IMR-90 (cell line): ENCODE data around the gene MS4A18. TPM values are rescaled to one million over a fixed set of nuclear protein-coding genes. Genes with fewer than 3 reads are reported as not detected.

Source experiments
- ATAC-seq: fragments of 200-7000 bp; cut with Tn5 transposase; 2 replicates; pipeline ENCODE4 v1.9.1; 2020; ENCODE audit warnings: low read depth, mild to moderate bottlenecking, moderate library complexity
- BruUV-seq: library from RNA; stranded (reverse); fragments of 400-500 nt; replicated peaks from 2 replicates; lab custom pipeline; 2021; lab: Mats Ljungman, UMichigan
- CTCF ChIA-PET: fragments of 300-600 bp; formaldehyde crosslinking; extraction: SDS; loops from one replicate; lab custom pipeline; 2021; ENCODE audit warnings: antibody characterized with exemption; lab: Yijun Ruan, JAX
- POLR2A ChIA-PET: fragments of 300-600 bp; sonication (Branson Sonifier 250); formaldehyde crosslinking; loops from one replicate; lab custom pipeline; 2022; ENCODE audit warnings: antibody characterized with exemption; ENCODE audit not compliant: unreplicated experiment; lab: Charles Lee
- DNase-seq: peaks from one replicate; pipeline ENCODE4 v3.0.0; 2013
- H2AFZ ChIP-seq: replicated peaks from 2 replicates; pipeline ENCODE3; 2013; ENCODE audit warnings: low read length, mild to moderate bottlenecking; ENCODE audit not compliant: poor library complexity
- H2AK5ac ChIP-seq: 2 replicates; pipeline ENCODE4 v1.6.1; 2013; ENCODE audit warnings: low read depth, low read length, inconsistent platforms
- H2AK9ac ChIP-seq: replicated peaks from 2 replicates; pipeline ENCODE3; 2013; ENCODE audit warnings: mild to moderate bottlenecking, low read depth, low read length, moderate library complexity; ENCODE audit not compliant: poor library complexity
- H2BK120ac ChIP-seq: 2 replicates; pipeline ENCODE4 v1.6.1; 2013; ENCODE audit warnings: low read depth, low read length, inconsistent platforms
- H2BK15ac ChIP-seq: 3 replicates; pipeline ENCODE4 v1.6.1; 2013; ENCODE audit warnings: low read depth, low read length, inconsistent platforms
- H2BK20ac ChIP-seq: 2 replicates; pipeline ENCODE4 v1.6.1; 2013; ENCODE audit warnings: low read depth, mild to moderate bottlenecking, inconsistent platforms, low read length, moderate library complexity
- H2BK5ac ChIP-seq: 2 replicates; pipeline ENCODE4 v1.6.1; 2013; ENCODE audit warnings: mild to moderate bottlenecking, low read depth, low read length, inconsistent platforms; ENCODE audit not compliant: poor library complexity, severe bottlenecking
- H3K14ac ChIP-seq: replicated peaks from 2 replicates; pipeline ENCODE4 v1.6.1; 2013; ENCODE audit warnings: low read depth, low read length, inconsistent platforms
- H3K18ac ChIP-seq: 2 replicates; pipeline ENCODE4 v1.6.1; 2013; ENCODE audit warnings: low read depth, low read length, control low read depth
- H3K23ac ChIP-seq: 2 replicates; pipeline ENCODE4 v1.6.1; 2013; ENCODE audit warnings: low read depth, low read length, inconsistent platforms
- H3K27ac ChIP-seq: 2 replicates; pipeline ENCODE4 v1.5.1; 2013; ENCODE audit warnings: mild to moderate bottlenecking, control low read depth, low read length; ENCODE audit not compliant: insufficient read depth
- H3K27me3 ChIP-seq: 2 replicates; pipeline ENCODE4 v1.6.1; 2013; ENCODE audit warnings: low read length; ENCODE audit not compliant: control insufficient read depth, insufficient read depth
- H3K36me3 ChIP-seq: 2 replicates; pipeline ENCODE4 v1.6.1; 2013; ENCODE audit warnings: low read length, mixed read lengths; ENCODE audit not compliant: control insufficient read depth, insufficient read depth
- H3K4ac ChIP-seq: 2 replicates; pipeline ENCODE4 v1.6.1; 2013; ENCODE audit warnings: low read depth, low read length, inconsistent platforms
- H3K4me1 ChIP-seq: 2 replicates; pipeline ENCODE4 v1.6.1; 2013; ENCODE audit warnings: low read length, mixed read lengths; ENCODE audit not compliant: control insufficient read depth, insufficient read depth
- H3K4me2 ChIP-seq: 2 replicates; pipeline ENCODE4 v1.6.1; 2013; ENCODE audit warnings: low read depth, mild to moderate bottlenecking, control low read depth, low read length, moderate library complexity
- H3K4me3 ChIP-seq: 2 replicates; pipeline ENCODE4 v1.5.1; 2013; ENCODE audit warnings: low read depth, mild to moderate bottlenecking, control low read depth, low read length, moderate library complexity; ENCODE audit not compliant: insufficient read depth
- H3K56ac ChIP-seq: 2 replicates; pipeline ENCODE4 v1.6.1; 2013; ENCODE audit warnings: low read length, inconsistent platforms; ENCODE audit not compliant: insufficient read depth; ENCODE audit errors: extremely low read depth
- H3K79me1 ChIP-seq, 2 experiments: 2 replicates each; pipeline ENCODE4 v1.6.1; 2013; ENCODE audit warnings: low read length in 2 of 2, inconsistent platforms in 1 of 2, low read depth in 1 of 2
- H3K9ac ChIP-seq: 2 replicates; pipeline ENCODE4 v1.6.1; 2013; ENCODE audit warnings: low read depth, low read length, control low read depth
- H3K9me1 ChIP-seq: 2 replicates; pipeline ENCODE4 v1.6.1; 2013; ENCODE audit warnings: low read length, inconsistent platforms; ENCODE audit not compliant: insufficient read depth
- H3K9me3 ChIP-seq: 2 replicates; pipeline ENCODE4 v1.6.1; 2013; ENCODE audit warnings: low read length; ENCODE audit not compliant: control insufficient read depth, insufficient read depth
- H4K20me1 ChIP-seq: 2 replicates; pipeline ENCODE4 v1.6.1; 2013; ENCODE audit warnings: low read length, inconsistent platforms; ENCODE audit not compliant: insufficient read depth
- H4K5ac ChIP-seq: 2 replicates; pipeline ENCODE4 v1.6.1; 2013; ENCODE audit warnings: mild to moderate bottlenecking, low read depth, low read length, control low read depth
- H4K8ac ChIP-seq, 2 experiments: 2 replicates each; pipeline ENCODE4 v1.6.1; 2013; ENCODE audit warnings: low read depth in 2 of 2, low read length in 2 of 2, control low read depth in 1 of 2, inconsistent platforms in 1 of 2
- H4K91ac ChIP-seq: 2 replicates; pipeline ENCODE4 v1.6.1; 2013; ENCODE audit warnings: low read depth, low read length, inconsistent platforms; ENCODE audit not compliant: insufficient read depth
- BHLHE40 ChIP-seq: fragments of 150-350 bp; IDR thresholded peaks from 2 replicates; pipeline ENCODE4 v1.6.1; 2016; ENCODE audit warnings: mild to moderate bottlenecking, low read depth, low read length
- CEBPB ChIP-seq: IDR thresholded peaks from 2 replicates; pipeline ENCODE4 v1.6.1; 2012; ENCODE audit warnings: low read depth, low read length, improper control_type of control experiment
- CHD1 ChIP-seq: IDR thresholded peaks from 2 replicates; pipeline ENCODE4 v1.6.1; 2012; ENCODE audit warnings: low read depth, low read length, improper control_type of control experiment
- CTCF ChIP-seq: conservative IDR thresholded peaks from 2 replicates; pipeline ENCODE4 v1.5.1; 2012; ENCODE audit warnings: mild to moderate bottlenecking, low read depth, low read length, improper control_type of control experiment
- MAFK ChIP-seq: IDR thresholded peaks from 2 replicates; pipeline ENCODE4 v1.6.1; 2012; ENCODE audit warnings: low read depth, low read length, improper control_type of control experiment
- MXI1 ChIP-seq: IDR thresholded peaks from 2 replicates; pipeline ENCODE4 v1.6.1; 2012; ENCODE audit warnings: low read depth, mild to moderate bottlenecking, low read length, moderate library complexity, borderline replicate concordance
- NFE2L2 ChIP-seq: fragments of 150-350 bp; IDR thresholded peaks from 2 replicates; pipeline ENCODE4 v1.6.1; 2016; ENCODE audit warnings: low read depth, mild to moderate bottlenecking, low read length
- RAD21 ChIP-seq: IDR thresholded peaks from 2 replicates; pipeline ENCODE4 v1.6.1; 2012; ENCODE audit warnings: low read length, improper control_type of control experiment
- RFX5 ChIP-seq: IDR thresholded peaks from 2 replicates; pipeline ENCODE4 v1.8.0; 2012; ENCODE audit warnings: low read depth, mild to moderate bottlenecking, low read length, moderate library complexity
- SMC3 ChIP-seq: fragments of 150-350 bp; IDR thresholded peaks from 2 replicates; pipeline ENCODE4 v1.6.1; 2016; ENCODE audit warnings: low read depth, mild to moderate bottlenecking, antibody characterized with exemption, low read length, moderate library complexity
- WGBS, 2 experiments: methylation state at CpG; one replicate each; pipeline versions ENCODE4 v1.1.5 to v1.1.7; 2013; ENCODE audit warnings: missing lambda C conversion rate in 2 of 2; ENCODE audit not compliant: insufficient read length in 1 of 2; ENCODE audit errors: extremely low coverage in 2 of 2; 5-methylcytosine and 5-hydroxymethylcytosine counted together
- dilution Hi-C: fragments of 300-500 bp; cut with HindIII; formaldehyde crosslinking; loops from one replicate; pipeline ENCODE4 v1.14.3; 2018; ENCODE audit warnings: low sequenced_read_pairs; ENCODE audit not compliant: unreplicated experiment
- in situ Hi-C: fragments of 300-500 bp; cut with MboI; formaldehyde crosslinking; loops from 3 replicates; pipeline ENCODE4 v1.14.3; 2019; ENCODE audit warnings: low sequenced_read_pairs, inconsistent platforms, mixed read lengths
- intact Hi-C: fragments of 100-400 bp; cut with micrococcal nuclease; formaldehyde crosslinking; loops from 2 replicates; pipeline ENCODE4 v1.10.0; 2022
- polyA plus RNA-seq, 3 experiments: library from polyadenylated mRNA; depleted of rRNA; stranded (reverse); fragments of >200 nt; gene quantifications; 2 replicates each; pipeline ENCODE4 v1.2.3, GENCODE V29; 2012; ENCODE audit warnings: low replicate concordance in 1 of 3
- total RNA-seq: library from RNA; depleted of rRNA; stranded (reverse); fragments of >200 nt; gene quantifications from 2 replicates; pipeline ENCODE4 v1.2.3, GENCODE V29; 2012

The MS4A18 gene
- total and polyA plus RNA-seq, 2 of the 4 experiments (the other 2 are of a cell fraction) = not detected

GRCh38 chr11:60776167-60776566, 51.6 kb downstream of the MS4A18 start:
- TF ChIP-seq SMC3 (no peak), CTCF (no peak), CEBPB (no peak), RAD21 (no peak), RFX5 (no peak), CHD1 (no peak), MXI1 (no peak), NFE2L2 (no peak), MAFK (no peak), BHLHE40 (no peak)
- H2AK9ac ChIP-seq = no peak overlapping the region
- POLR2A ChIA-PET = no interaction called here
- no peak overlapping the region for H4K5ac ChIP-seq
- H3K9me3 ChIP-seq = no peaks in the 10 kb centered on the region
- no peak overlapping the region for H3K56ac ChIP-seq
- H3K4me3 ChIP-seq = no peak overlapping the region
- H3K4me2 ChIP-seq = no peak overlapping the region
- BruUV-seq = no TSS peak
- H3K9ac ChIP-seq = no peak overlapping the region
- CTCF ChIA-PET = interaction anchor here (0.5 to 2.6 kb wide), 6 partner anchors 8 to 1426 kb away, joined by 3 to 16 read pairs (median 4); no protein-coding TSS in a partner anchor
- no peak overlapping the region for H3K27ac ChIP-seq
- no peak overlapping the region for H3K23ac ChIP-seq
- peaks cover 5% of the 10 kb centered on the region; the same call in 1 of the 2 replicates for H3K9me1 ChIP-seq
- H3K4ac ChIP-seq = no peak overlapping the region; the same call in 1 of the 2 replicates
- in situ Hi-C loops (loop anchor here (5.0 kb wide), 1 partner anchor 121 kb away; no protein-coding TSS in a partner anchor), intact Hi-C loops (no loop called here), dilution Hi-C loops (no loop called here)
- no peaks in the 10 kb centered on the region for H3K79me1 ChIP-seq
- no peak overlapping the region for H3K14ac ChIP-seq
- no CpG with 5 or more reads among the region's 4 CpGs for WGBS, 2 experiments
- no peak overlapping the region for H2BK15ac ChIP-seq
- no peak overlapping the region for H4K8ac ChIP-seq
- no peak overlapping the region for H2BK5ac ChIP-seq
- no peak overlapping the region for H3K18ac ChIP-seq
- peak overlapping the region; percentile 28; the same call in 1 of the 2 replicates for H2AK5ac ChIP-seq
- H2AFZ ChIP-seq = peak overlapping the region; percentile 27
- peaks cover 11% of the 10 kb centered on the region for H3K27me3 ChIP-seq
- DNase-seq (no peak), ATAC-seq (no peak)
- H3K36me3 ChIP-seq = no peaks in the 10 kb centered on the region
- no peak overlapping the region for H4K91ac ChIP-seq
- H2BK120ac ChIP-seq = no peak overlapping the region
- H2BK20ac ChIP-seq = no peak overlapping the region
- no peaks in the 10 kb centered on the region; the same call in 1 of the 2 replicates for H3K4me1 ChIP-seq
- no peaks in the 10 kb centered on the region for H4K20me1 ChIP-seq
